Measurements from ENCODE around the gene PKHD1.

- TF ChIP-seq CTCF (IDR thresholded peaks at IDR 0.05; ENCODE audit: low read depth, low read length) (peak; percentile 75), POLR2A (IDR thresholded peaks at IDR 0.05; ENCODE audit: extremely low read depth, insufficient read length) (no peak), MAX (IDR thresholded peaks at IDR 0.05; ENCODE audit: low read depth, low read length) (no peak)
These were observed 333.8 kb downstream of the PKHD1 start for GRCh38 chr6:51753635-51754034.
